ENCODE data around the gene SP110.

- peak; percentile 56 to 79 (median 79) for TF ChIP-seq CTCF (IDR thresholded peaks at IDR 0.05)
- no peak for TF ChIP-seq POLR2A (IDR thresholded peaks at IDR 0.05)
Measured at GRCh38 chr2:230160112-230160660, 59.6 kb downstream of the SP110 start.
